Smooth muscle cell (in vitro differentiated cells): ENCODE data around the gene ZNF239. TPM values are rescaled to one million over a fixed set of nuclear protein-coding genes. Genes with fewer than 3 reads are reported as not detected.

Experiments used
- DNase-seq: peaks from one replicate; lab custom pipeline; 2025; ENCODE audit not compliant: unreplicated experiment; lab: John Stamatoyannopoulos, UW
- H2AFZ ChIP-seq: fragments of 200-600 bp; sonication (generic); 2 replicates; pipeline ENCODE4 v1.6.0; 2016; ENCODE audit warnings: antibody characterized with exemption, low read depth, mild to moderate bottlenecking
- H3F3A ChIP-seq: fragments of 200-600 bp; sonication (generic); 2 replicates; pipeline ENCODE4 v1.6.0; 2017; ENCODE audit warnings: antibody characterized with exemption, low read depth
- H3K27ac ChIP-seq: fragments of 200-600 bp; sonication (generic); 2 replicates; pipeline ENCODE4 v1.5.1; 2016; ENCODE audit warnings: low read depth, mild to moderate bottlenecking
- H3K27me3 ChIP-seq: fragments of 200-600 bp; sonication (generic); 2 replicates; pipeline ENCODE4 v1.6.1; 2016; ENCODE audit warnings: low read depth, mild to moderate bottlenecking
- H3K36me3 ChIP-seq: fragments of 200-600 bp; sonication (generic); 2 replicates; pipeline ENCODE4 v1.5.1; 2016; ENCODE audit warnings: low read depth
- H3K4me1 ChIP-seq: fragments of 200-600 bp; sonication (generic); 2 replicates; pipeline ENCODE4 v1.5.1; 2016; ENCODE audit warnings: low read depth
- H3K4me2 ChIP-seq: fragments of 200-600 bp; sonication (generic); 2 replicates; pipeline ENCODE4 v1.6.0; 2016; ENCODE audit warnings: mild to moderate bottlenecking
- H3K4me3 ChIP-seq: fragments of 200-600 bp; sonication (generic); 2 replicates; pipeline ENCODE4 v1.5.1; 2016; ENCODE audit warnings: mild to moderate bottlenecking
- H3K79me2 ChIP-seq: fragments of 200-600 bp; sonication (generic); 2 replicates; pipeline ENCODE4 v1.6.0; 2016; ENCODE audit warnings: low read depth, mild to moderate bottlenecking
- H3K9ac ChIP-seq: fragments of 200-600 bp; sonication (generic); 2 replicates; pipeline ENCODE4 v1.6.0; 2016; ENCODE audit warnings: low read depth
- H3K9me3 ChIP-seq: fragments of 200-600 bp; sonication (generic); replicated peaks from 2 replicates; pipeline ENCODE4 v1.5.1; 2016; ENCODE audit warnings: low read depth
- H4K20me1 ChIP-seq: fragments of 200-600 bp; sonication (generic); 2 replicates; pipeline ENCODE4 v1.6.0; 2016; ENCODE audit warnings: low read depth
- CTCF ChIP-seq: fragments of 200-600 bp; sonication (generic); IDR thresholded peaks from 2 replicates; pipeline ENCODE4 v1.5.1; 2017; ENCODE audit warnings: borderline replicate concordance, mild to moderate bottlenecking, antibody characterized with exemption; ENCODE audit not compliant: insufficient read depth, poor library complexity, severe bottlenecking
- WGBS: methylation state at CpG from one replicate; pipeline ENCODE4 v1.1.7; 2016; ENCODE audit warnings: low lambda C conversion rate; 5-methylcytosine and 5-hydroxymethylcytosine counted together
- polyA plus RNA-seq: library from polyadenylated mRNA; unstranded; fragments of >200 nt; fragmentation: Nextera tagmentation; extraction: Ambion mirVana; gene quantifications from 2 replicates; pipeline ENCODE4 v1.2.1, GENCODE V29; 2016
- total RNA-seq: library from RNA; depleted of rRNA; stranded (reverse); fragments of >200 nt; gene quantifications from 2 replicates; pipeline ENCODE4 v1.2.3, GENCODE V29; 2014

Gene ZNF239
- total and polyA plus RNA-seq, 2 experiments from 2014 or later: 2.6 to 5.4 TPM

GRCh38 chr10:43619368-43619767 is 45.0 kb upstream of the ZNF239 start:
- Histone ChIP-seq H3K27me3 (no peaks in the 10 kb centered on the region), H3K79me2 (no peaks in the 10 kb centered on the region), H3K9me3 (peaks cover 13% of the 10 kb centered on the region), H2AFZ (no peak overlapping the region), H3K4me3 (no peak overlapping the region), H3K27ac (no peak overlapping the region), H3K36me3 (peaks cover 19% of the 10 kb centered on the region), H3K4me1 (no peaks in the 10 kb centered on the region), H3K4me2 (no peak overlapping the region), H3F3A (no peaks in the 10 kb centered on the region), H4K20me1 (no peaks in the 10 kb centered on the region), H3K9ac (no peak overlapping the region)
- WGBS: 93% methylated on average over 2 of the region's 2 CpGs
- no peak for DNase-seq
- TF ChIP-seq CTCF: no peak

- H3K79me2 ChIP-seq: no peaks in the 10 kb centered on the region
- H2AFZ ChIP-seq: no peak overlapping the region
- no peak overlapping the region for H3K9ac ChIP-seq
- H3K27ac ChIP-seq: no peak overlapping the region
- H3K4me2 ChIP-seq: no peak overlapping the region
- no peaks in the 10 kb centered on the region for H3K4me1 ChIP-seq
- DNase-seq: no peak
- no peak overlapping the region for H3K4me3 ChIP-seq
- no peaks in the 10 kb centered on the region for H3F3A ChIP-seq
- WGBS: 97% methylated on average over 6 of the region's 6 CpGs
- no peak for TF ChIP-seq CTCF
- peaks cover 13% of the 10 kb centered on the region for H3K9me3 ChIP-seq
- H4K20me1 ChIP-seq: no peaks in the 10 kb centered on the region
- no peaks in the 10 kb centered on the region for H3K27me3 ChIP-seq
- peaks cover 19% of the 10 kb centered on the region for H3K36me3 ChIP-seq
Measured at GRCh38 chr10:43616697-43617370, 42.4 kb upstream of the ZNF239 start.

- Histone ChIP-seq H3K4me3 (no peak overlapping the region), H3K27me3 (no peaks in the 10 kb centered on the region), H3K4me1 (peaks cover 7% of the 10 kb centered on the region), H4K20me1 (no peaks in the 10 kb centered on the region), H3K9me3 (peaks cover 5% of the 10 kb centered on the region), H3K36me3 (peaks cover under 1% of the 10 kb centered on the region), H3K4me2 (no peak overlapping the region), H2AFZ (no peak overlapping the region), H3K79me2 (no peaks in the 10 kb centered on the region), H3K9ac (no peak overlapping the region), H3F3A (no peaks in the 10 kb centered on the region), H3K27ac (no peak overlapping the region)
- no peak for TF ChIP-seq CTCF
- no peak for DNase-seq
Measured at GRCh38 chr10:43610636-43611035, 36.2 kb upstream of the ZNF239 start.

GRCh38 chr10:43607199-43607573 is 32.8 kb upstream of the ZNF239 start:
- no peak for DNase-seq
- Histone ChIP-seq H3K4me2 (peak overlapping the region; percentile 97), H3F3A (no peaks in the 10 kb centered on the region), H3K79me2 (no peaks in the 10 kb centered on the region), H4K20me1 (no peaks in the 10 kb centered on the region), H3K27ac (no peak overlapping the region), H3K4me1 (peaks cover 7% of the 10 kb centered on the region), H3K36me3 (no peaks in the 10 kb centered on the region), H3K9ac (no peak overlapping the region), H3K4me3 (peak overlapping the region; percentile 81), H3K27me3 (no peaks in the 10 kb centered on the region), H3K9me3 (no peaks in the 10 kb centered on the region), H2AFZ (peak overlapping the region; percentile 95)
- TF ChIP-seq CTCF: no peak
- WGBS: 91% methylated on average over 10 of the region's 10 CpGs
